ENCODE data around the gene TBC1D2B.

DNA sequence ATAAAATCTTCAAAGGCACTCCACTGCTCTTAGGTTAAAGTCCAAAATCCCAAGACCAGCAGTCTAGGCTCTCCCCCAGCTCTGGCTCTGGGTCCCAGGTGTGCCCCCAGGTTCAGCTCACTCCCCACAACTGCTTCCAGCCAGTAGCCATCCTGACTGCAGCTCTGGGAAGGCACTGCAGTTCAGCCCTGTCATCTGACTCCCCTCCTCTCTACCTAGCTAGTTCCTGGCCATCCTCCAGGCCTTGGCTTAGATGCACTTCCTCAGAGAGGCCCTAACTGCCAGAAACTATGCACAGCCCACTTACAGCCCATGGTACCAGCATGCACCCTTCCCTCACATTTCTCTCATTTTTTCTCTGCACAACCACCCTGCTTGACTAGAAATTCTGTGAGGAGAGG, 25.5 kb downstream of the TBC1D2B start:
- no peak for TF ChIP-seq POLR2A (IDR thresholded peaks at IDR 0.05)
- TF ChIP-seq, protein P1, sequence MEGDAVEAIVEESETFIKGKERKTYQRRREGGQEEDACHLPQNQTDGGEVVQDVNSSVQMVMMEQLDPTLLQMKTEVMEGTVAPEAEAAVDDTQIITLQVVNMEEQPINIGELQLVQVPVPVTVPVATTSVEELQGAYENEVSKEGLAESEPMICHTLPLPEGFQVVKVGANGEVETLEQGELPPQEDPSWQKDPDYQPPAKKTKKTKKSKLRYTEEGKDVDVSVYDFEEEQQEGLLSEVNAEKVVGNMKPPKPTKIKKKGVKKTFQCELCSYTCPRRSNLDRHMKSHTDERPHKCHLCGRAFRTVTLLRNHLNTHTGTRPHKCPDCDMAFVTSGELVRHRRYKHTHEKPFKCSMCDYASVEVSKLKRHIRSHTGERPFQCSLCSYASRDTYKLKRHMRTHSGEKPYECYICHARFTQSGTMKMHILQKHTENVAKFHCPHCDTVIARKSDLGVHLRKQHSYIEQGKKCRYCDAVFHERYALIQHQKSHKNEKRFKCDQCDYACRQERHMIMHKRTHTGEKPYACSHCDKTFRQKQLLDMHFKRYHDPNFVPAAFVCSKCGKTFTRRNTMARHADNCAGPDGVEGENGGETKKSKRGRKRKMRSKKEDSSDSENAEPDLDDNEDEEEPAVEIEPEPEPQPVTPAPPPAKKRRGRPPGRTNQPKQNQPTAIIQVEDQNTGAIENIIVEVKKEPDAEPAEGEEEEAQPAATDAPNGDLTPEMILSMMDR (IDR thresholded peaks at IDR 0.05) = no peak

All from testis (tissue), 2 donors.